Activated T-cell treated with anti-CD3 and anti-CD28 coated beads for 4 hours (primary cell): ENCODE data around the gene GPR33.
"Not testable (repeated sequence)": the region's sequence is repeated elsewhere in the genome, so short reads cannot be mapped to it uniquely, and the experiment has no call there.

Experiments
- DNase-seq: peaks from one replicate; pipeline ENCODE4 v3.0.0-alpha.2; 2020

The GPR33 gene

GRCh38 chr14:31487886-31488285 lies at the start of gene GPR33:
GPR33 (minus strand) TSS chr14:31488039; CDS start chr14:31483965, 4,074 bp downstream.
- DNase-seq: no peak

GRCh38 chr14:31536201-31536960 lies 48.5 kb upstream of the GPR33 start:
- no peak for DNase-seq

- DNase-seq: no peak
Observed at GRCh38 chr14:31530136-31530535, 42.3 kb upstream of the GPR33 start.

- DNase-seq: no peak
Observed at GRCh38 chr14:31529053-31529452, 41.2 kb upstream of the GPR33 start.

GRCh38 chr14:31527546-31527945 lies 39.7 kb upstream of the GPR33 start:
- no peak for DNase-seq

GRCh38 chr14:31527087-31527486 lies 39.2 kb upstream of the GPR33 start:
- no peak for DNase-seq

GRCh38 chr14:31510855-31511254 lies 23.0 kb upstream of the GPR33 start:
- DNase-seq: no peak

- DNase-seq: no peak
Observed at GRCh38 chr14:31510222-31510621, 22.4 kb upstream of the GPR33 start.

- no peak for DNase-seq
Observed at GRCh38 chr14:31508135-31508534, 20.3 kb upstream of the GPR33 start.

GRCh38 chr14:31505411-31505810 lies 17.6 kb upstream of the GPR33 start:
- no peak for DNase-seq

- no peak for DNase-seq
Observed at GRCh38 chr14:31501870-31502269, 14.0 kb upstream of the GPR33 start.

- DNase-seq: no peak
Observed at GRCh38 chr14:31492759-31493498, 5.1 kb upstream of the GPR33 start.

GRCh38 chr14:31489691-31490090 lies 1.9 kb upstream of the GPR33 start:
- no peak for DNase-seq

GRCh38 chr14:31486764-31487163 lies 1.1 kb downstream of the GPR33 start:
- DNase-seq: no peak

GRCh38 chr14:31484754-31485153 lies 3.1 kb downstream of the GPR33 start:
- no peak for DNase-seq

GRCh38 chr14:31480156-31480555 lies 7.7 kb downstream of the GPR33 start:
- DNase-seq: no peak

- no peak for DNase-seq
Observed at GRCh38 chr14:31479027-31479426, 8.8 kb downstream of the GPR33 start.

- DNase-seq: no peak
Observed at GRCh38 chr14:31477248-31477647, 10.6 kb downstream of the GPR33 start.

GRCh38 chr14:31476131-31476866 lies 11.5 kb downstream of the GPR33 start:
- no peak for DNase-seq

GRCh38 chr14:31466554-31466953 lies 21.3 kb downstream of the GPR33 start:
- no peak for DNase-seq

- no peak for DNase-seq
Observed at GRCh38 chr14:31465111-31465510, 22.7 kb downstream of the GPR33 start.

- not testable (repeated sequence) for DNase-seq
Observed at GRCh38 chr14:31462450-31462849, 25.4 kb downstream of the GPR33 start.

- DNase-seq: no peak
Observed at GRCh38 chr14:31461545-31461944, 26.3 kb downstream of the GPR33 start.
